ENCODE data around the gene KDELR3. TPM values are rescaled to one million over a fixed set of nuclear protein-coding genes. Genes with fewer than 3 reads are reported as not detected.

KDELR3 gene
- total RNA-seq, 1 donor from 2014 or later = 8.3 TPM

DNA sequence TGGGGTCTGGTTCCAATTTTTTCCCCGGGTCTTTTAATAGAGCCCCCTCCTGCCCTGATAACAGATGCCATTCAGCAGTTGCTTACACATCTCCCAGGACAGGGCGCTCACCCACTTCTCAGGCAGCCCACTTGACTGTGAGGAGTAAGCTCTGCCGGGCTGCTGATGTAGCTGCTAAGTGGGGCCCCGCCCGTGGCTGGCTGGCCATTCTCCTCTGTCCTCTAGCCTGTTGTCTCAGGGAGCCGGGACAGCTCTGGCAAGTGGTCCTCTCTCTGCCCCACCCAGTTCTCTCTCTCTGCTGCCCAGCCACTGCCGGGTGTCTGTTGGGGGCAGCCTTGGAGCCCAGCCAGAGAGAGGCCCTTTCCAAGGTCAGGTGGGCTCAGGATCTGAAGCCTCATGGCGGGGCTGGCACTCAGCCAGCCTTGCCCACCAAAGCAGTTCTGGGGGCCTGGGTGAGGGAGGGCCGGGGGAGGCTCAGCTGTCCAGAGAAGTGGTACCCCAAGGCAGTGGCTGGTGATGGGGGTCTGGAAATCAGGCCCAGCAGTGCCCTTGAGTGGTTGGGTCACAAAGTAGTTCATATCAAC is 21.8 kb upstream of the KDELR3 start:
- H3K36me3 ChIP-seq = no peaks in the 10 kb centered on the region
- no peak overlapping the region for H3K27ac ChIP-seq
- TF ChIP-seq, protein P1, sequence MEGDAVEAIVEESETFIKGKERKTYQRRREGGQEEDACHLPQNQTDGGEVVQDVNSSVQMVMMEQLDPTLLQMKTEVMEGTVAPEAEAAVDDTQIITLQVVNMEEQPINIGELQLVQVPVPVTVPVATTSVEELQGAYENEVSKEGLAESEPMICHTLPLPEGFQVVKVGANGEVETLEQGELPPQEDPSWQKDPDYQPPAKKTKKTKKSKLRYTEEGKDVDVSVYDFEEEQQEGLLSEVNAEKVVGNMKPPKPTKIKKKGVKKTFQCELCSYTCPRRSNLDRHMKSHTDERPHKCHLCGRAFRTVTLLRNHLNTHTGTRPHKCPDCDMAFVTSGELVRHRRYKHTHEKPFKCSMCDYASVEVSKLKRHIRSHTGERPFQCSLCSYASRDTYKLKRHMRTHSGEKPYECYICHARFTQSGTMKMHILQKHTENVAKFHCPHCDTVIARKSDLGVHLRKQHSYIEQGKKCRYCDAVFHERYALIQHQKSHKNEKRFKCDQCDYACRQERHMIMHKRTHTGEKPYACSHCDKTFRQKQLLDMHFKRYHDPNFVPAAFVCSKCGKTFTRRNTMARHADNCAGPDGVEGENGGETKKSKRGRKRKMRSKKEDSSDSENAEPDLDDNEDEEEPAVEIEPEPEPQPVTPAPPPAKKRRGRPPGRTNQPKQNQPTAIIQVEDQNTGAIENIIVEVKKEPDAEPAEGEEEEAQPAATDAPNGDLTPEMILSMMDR (IDR thresholded peaks at IDR 0.05) = no peak
- peaks cover 41% of the 10 kb centered on the region for H3K27me3 ChIP-seq (ENCODE audit: low read depth)
- intact Hi-C loops (cut with DNase I) = no loop called here
- ATAC-seq (no peak), DNase-seq (no peak)
- H3K4me1 ChIP-seq = no peaks in the 10 kb centered on the region
- no peak overlapping the region for H3K4me3 ChIP-seq
- no peaks in the 10 kb centered on the region for H3K9me3 ChIP-seq

DNA sequence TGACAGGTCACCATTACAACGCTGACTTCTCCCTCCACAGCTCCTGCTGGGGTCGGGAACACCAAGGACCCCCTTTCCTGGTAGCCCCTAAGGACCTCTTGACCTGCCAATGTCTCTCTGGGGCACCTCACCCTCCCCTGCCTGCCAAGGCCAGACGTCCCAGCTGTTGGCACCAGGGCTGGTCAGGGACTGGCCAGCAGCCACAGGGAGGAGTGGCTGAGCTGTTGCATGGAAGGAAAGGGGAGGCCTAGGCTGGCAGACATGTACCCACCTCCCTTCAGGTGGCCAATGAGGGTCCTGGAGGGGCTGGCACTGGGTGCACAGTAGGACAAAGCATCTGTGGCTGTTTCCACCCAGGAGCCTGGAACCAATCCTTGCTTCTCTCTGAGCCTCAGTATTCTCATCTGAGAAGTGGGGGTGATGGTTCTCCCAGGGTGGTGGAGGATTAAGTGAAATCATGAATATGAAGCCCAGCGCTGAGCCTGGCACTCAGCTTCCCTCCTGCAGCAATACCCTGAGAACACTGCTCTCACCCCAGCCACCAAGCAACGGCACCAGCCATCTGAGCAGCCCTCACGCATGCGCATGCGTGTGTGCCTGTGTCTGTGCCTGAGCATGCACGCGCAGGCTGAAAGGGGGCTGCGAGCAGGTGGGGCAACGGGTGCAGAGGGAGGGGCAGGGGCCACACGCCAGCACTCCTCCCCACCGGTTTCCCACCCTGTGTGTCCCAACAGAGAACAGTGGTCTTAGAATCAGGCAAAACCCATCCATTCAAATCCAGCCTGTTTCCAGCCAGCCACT is 18.8 kb upstream of the KDELR3 start:
- no peak for DNase-seq
- no peak overlapping the region for H3K27ac ChIP-seq
- no peaks in the 10 kb centered on the region for H3K36me3 ChIP-seq
- TF ChIP-seq, protein P1 (IDR thresholded peaks at IDR 0.05) = no peak
- ATAC-seq = no peak
- no peak overlapping the region for H3K4me3 ChIP-seq
- no peaks in the 10 kb centered on the region for H3K9me3 ChIP-seq
- H3K27me3 ChIP-seq (ENCODE audit: low read depth) = peaks cover 64% of the 10 kb centered on the region
- no peaks in the 10 kb centered on the region for H3K4me1 ChIP-seq
- intact Hi-C loops (cut with DNase I) = no loop called here

DNA sequence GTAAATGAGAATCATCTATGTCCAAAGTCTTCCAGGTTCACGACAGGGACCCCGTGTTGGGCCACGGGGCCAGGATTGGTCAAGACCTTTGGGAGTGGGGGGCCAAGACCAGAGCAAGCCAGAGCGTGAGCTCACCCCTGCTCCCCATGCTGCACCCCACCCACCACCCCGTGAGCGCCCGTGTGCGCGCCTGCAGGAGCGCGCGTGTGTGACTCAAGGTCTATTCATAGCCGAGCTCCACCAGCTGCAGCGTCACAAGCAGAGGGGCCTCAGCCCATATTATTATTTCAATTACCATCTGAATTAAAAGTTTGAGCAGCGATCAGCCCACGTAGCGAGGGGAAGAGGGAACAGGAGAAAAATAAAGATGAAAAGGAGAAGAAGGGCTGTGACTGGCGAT is 18.1 kb upstream of the KDELR3 start:
- ATAC-seq = no peak
- H3K27ac ChIP-seq = no peak overlapping the region
- intact Hi-C loops (cut with DNase I) = no loop called here
- TF ChIP-seq, protein P1 (IDR thresholded peaks at IDR 0.05) = no peak
- no peaks in the 10 kb centered on the region for H3K4me1 ChIP-seq
- H3K36me3 ChIP-seq = no peaks in the 10 kb centered on the region
- no peaks in the 10 kb centered on the region for H3K9me3 ChIP-seq
- peaks cover 64% of the 10 kb centered on the region for H3K27me3 ChIP-seq (ENCODE audit: low read depth)
- no peak overlapping the region for H3K4me3 ChIP-seq
- no peak for DNase-seq

DNA sequence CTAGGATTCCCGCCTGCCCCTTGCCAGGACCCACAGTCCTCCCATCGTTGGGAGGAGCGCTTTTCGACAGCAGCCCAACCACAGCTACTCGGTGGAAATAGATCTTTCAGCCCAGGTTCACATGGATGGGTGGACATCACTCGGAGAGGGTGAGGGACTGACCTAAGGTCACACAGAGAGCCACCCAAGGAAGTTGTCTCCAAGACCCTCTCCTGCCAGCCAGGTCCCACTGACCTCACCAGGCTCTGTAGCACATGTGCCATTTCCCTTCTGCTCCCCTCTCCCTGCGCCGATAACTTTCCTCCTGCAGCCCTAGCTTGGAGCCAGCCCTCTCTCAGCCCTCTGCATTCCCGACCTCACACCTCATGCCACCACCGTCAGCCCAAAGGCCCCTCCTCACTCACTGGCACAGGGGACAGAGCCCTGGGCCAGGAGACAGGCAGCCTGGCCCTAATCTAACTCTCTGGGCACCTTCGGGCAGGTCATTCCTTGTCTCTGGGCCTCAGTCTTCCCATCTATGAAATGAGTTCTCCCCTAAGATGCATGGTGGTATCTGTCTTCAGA is 17.6 kb upstream of the KDELR3 start:
- Histone ChIP-seq H3K36me3 (no peaks in the 10 kb centered on the region), H3K9me3 (no peaks in the 10 kb centered on the region), H3K4me3 (no peak overlapping the region), H3K27me3 (ENCODE audit: low read depth) (peaks cover 62% of the 10 kb centered on the region), H3K4me1 (no peaks in the 10 kb centered on the region), H3K27ac (no peak overlapping the region)
- ATAC-seq (no peak), DNase-seq (no peak)
- intact Hi-C loops (cut with DNase I) = no loop called here
- TF ChIP-seq, protein P1 (IDR thresholded peaks at IDR 0.05) = no peak

DNA sequence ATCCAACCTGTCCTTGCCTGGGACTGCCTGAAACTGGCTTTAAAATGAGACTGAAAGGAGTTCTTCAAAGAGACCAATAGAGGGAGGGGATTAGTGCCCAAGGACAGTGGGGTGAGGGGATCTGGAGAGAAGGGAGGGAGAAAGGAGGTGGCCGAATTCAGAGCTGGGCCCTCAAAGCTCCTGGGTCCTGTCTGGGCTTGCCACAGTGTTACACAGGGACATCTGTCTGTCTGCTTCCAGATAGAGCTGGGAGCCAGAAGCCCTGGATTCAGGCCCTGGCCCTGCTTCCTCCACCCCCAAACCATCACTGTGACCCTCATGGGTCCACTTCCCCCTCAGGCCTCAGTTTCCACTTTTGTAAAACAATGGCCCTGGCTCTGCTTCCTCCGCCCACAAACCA is 16.5 kb upstream of the KDELR3 start:
- peaks cover 58% of the 10 kb centered on the region for H3K27me3 ChIP-seq (ENCODE audit: low read depth)
- no peak for ATAC-seq

More for the DNA sequence above, 16.5 kb upstream of the KDELR3 start:
- no peak for DNase-seq
- TF ChIP-seq, protein P1 (IDR thresholded peaks at IDR 0.05) = no peak
- Histone ChIP-seq H3K4me3 (no peak overlapping the region), H3K27ac (no peak overlapping the region), H3K9me3 (no peaks in the 10 kb centered on the region), H3K36me3 (no peaks in the 10 kb centered on the region), H3K4me1 (peaks cover 3% of the 10 kb centered on the region)
- intact Hi-C loops (cut with DNase I) = no loop called here

All from lower lobe of right lung (tissue), 2 donors.